ENCODE data around the gene COL11A2. TPM values are rescaled to one million over a fixed set of nuclear protein-coding genes. Genes with fewer than 3 reads are reported as not detected.

The COL11A2 gene
- total RNA-seq, 2 experiments from 2014 or later = 0.69 to 1.0 TPM

DNA sequence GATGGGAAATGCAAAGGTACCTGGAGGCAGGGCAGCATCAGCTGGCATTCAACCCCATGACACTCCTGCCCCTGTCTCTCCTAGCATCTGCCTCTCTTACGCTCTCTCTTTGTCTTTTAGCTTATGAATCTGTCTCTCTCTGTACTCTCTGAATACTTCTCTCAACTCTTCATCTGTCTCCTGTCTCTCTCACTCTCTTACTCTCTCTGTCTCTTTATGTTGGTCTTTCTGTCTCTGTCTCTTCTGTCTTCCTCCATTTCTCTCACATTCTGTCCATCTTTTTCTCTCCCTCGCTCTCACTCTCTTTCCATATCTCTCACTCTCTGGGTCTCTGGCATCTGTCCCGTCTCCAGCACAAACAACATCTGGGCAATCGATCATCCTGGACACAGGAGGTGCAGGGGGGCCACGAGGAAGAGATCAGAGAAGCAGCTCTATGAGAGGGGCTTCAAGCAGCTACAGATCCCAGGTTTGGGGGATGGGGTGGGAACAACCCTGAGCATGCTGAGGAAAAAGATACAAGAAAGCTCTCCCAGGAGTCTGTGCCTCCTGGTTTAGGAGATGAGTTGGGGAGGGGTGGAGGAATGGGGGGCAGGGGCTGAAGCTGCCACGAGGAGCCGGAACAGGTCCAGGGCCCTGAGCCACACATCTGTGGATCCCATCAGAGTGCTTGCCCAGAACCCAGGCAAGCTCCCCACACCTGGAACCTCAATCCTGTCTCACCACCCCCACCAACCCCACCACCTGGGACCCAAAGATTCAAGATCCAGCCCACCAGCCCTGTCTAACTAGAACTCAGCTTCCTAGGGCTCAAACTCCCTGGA, 2.4 kb downstream of the COL11A2 start:
- intact Hi-C loops (cut with micrococcal nuclease) = no loop called here
- ChIA-PET CTCF (interaction anchor here (0.6 to 1.5 kb wide), 5 partner anchors 8 to 205 kb away, joined by 3 to 5 read pairs (median 4); no protein-coding TSS in a partner anchor), POLR2A (interaction anchor here (0.8 to 1.3 kb wide), 2 partner anchors 10 to 218 kb away, joined by 3 read pairs; no protein-coding TSS in a partner anchor)
- H3K27me3 Mint-ChIP-seq = peaks cover 22% of the 10 kb centered on the region
- H3K36me3 Mint-ChIP-seq = peaks cover 8% of the 10 kb centered on the region
- peaks cover 20% of the 10 kb centered on the region for H3K4me1 Mint-ChIP-seq (ENCODE audit: low read depth)
- no peak overlapping the region for H3K27ac Mint-ChIP-seq
- H3K9me3 Mint-ChIP-seq = no peaks in the 10 kb centered on the region
- no peak for DNase-seq
- no peak overlapping the region for H3K4me3 Mint-ChIP-seq

DNA sequence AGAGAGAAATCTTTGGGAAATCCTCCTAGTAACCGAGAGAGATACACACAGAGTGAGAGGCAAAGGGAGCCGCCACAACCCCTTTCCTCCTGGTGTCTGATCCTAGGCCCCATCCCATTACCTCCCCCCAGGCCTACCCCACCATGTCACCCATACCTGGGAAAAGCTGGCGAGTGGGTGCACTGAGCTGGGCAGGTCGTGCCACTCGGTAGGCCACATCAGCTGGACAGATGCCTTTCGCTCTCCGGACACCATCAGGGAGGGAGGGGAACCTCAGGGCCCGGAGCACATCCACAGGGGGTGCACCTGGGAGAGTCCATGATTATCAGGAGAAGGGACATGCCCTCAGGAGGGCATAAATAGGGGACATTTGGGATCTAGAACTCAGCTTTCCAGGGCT, 3.1 kb downstream of the COL11A2 start:
- H3K27me3 Mint-ChIP-seq = peaks cover 22% of the 10 kb centered on the region
- no peaks in the 10 kb centered on the region for H3K9me3 Mint-ChIP-seq
- no peak overlapping the region for H3K4me3 Mint-ChIP-seq
- peaks cover 4% of the 10 kb centered on the region for H3K36me3 Mint-ChIP-seq
- H3K27ac Mint-ChIP-seq = no peak overlapping the region
- no peak for DNase-seq
- intact Hi-C loops (cut with micrococcal nuclease) = no loop called here
- H3K4me1 Mint-ChIP-seq (ENCODE audit: low read depth) = peaks cover 23% of the 10 kb centered on the region
- ChIA-PET POLR2A (no interaction called here), CTCF (interaction anchor here (0.6 to 1.5 kb wide), 4 partner anchors 9 to 65 kb away, joined by 3 to 5 read pairs (median 4); no protein-coding TSS in a partner anchor)

DNA sequence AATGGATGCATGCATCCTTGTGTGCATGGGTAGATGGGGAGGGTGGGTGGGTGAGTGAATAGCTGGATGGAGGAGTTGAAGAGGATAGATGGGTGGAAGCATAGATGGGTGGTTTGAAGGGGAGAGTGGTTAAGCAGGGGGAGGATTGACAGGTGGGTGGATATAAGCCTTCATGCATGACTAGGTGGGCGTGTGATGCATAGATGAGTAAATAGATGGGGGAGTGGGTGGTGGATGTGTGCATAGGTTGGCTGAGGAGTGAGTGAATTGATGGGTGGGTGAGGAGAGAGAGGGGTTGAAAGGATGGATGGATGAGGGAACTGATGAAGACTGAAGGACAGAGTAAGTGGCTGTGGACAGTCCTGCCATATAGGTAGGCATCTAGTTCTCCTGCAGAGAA, 4.5 kb downstream of the COL11A2 start:
- Mint-ChIP-seq H3K27ac (no peak overlapping the region), H3K27me3 (peaks cover 20% of the 10 kb centered on the region), H3K4me3 (no peak overlapping the region), H3K9me3 (peaks cover 11% of the 10 kb centered on the region), H3K4me1 (ENCODE audit: low read depth) (peaks cover 26% of the 10 kb centered on the region), H3K36me3 (peaks cover 11% of the 10 kb centered on the region)
- no peak for DNase-seq
- intact Hi-C loops (cut with micrococcal nuclease) = no loop called here
- ChIA-PET POLR2A (no interaction called here), CTCF (no interaction called here)

DNA sequence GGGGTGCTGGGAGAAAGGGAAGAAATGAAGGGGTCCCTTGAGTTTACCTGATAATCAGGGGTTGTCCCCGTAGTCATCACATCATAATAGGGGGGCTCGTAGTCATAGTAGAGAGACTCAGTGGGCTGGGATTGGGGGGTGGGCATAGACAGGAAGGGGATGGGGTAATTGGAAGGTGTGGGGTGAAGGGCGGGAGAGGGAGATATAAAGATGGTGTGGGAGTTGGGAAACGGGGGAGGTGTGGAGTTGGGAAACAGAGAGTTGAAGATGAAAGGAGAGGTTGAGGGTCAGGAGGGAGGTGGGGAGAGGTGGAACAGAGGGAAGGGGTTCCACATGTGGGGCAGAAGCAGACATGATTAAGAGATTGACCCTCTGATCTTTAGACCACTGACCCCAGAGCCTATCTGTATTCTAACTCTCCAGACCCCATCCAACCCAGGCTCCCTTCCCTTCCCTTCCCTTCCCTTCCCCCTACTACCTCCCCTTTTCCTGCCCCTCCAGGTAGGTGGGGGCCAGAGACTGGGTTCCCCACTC, 6.5 kb downstream of the COL11A2 start:
- intact Hi-C loops (cut with micrococcal nuclease) = no loop called here
- POLR2A ChIA-PET = no interaction called here

DNA sequence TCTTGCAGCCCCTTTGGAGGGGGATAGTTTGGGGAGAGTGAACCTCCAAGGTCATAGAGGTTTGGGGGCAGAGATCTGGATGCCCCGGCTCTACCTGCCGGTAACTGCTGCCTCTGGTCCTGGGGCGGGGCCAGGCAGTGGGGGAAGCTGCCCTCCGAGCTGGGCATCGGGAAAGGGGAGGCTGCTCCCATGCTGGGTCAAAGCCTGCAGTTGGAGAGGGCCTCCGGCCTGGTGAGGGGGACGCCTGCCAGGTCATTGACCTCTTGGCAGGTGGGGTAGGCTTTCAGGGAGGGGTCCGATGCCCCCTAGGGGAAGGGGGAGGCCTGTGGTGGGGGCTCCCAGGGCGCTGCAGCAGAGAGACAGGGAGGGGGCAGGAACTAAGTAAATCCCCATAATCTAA, 7.1 kb downstream of the COL11A2 start:
- H3K27me3 Mint-ChIP-seq = peaks cover 4% of the 10 kb centered on the region
- intact Hi-C loops (cut with micrococcal nuclease) = no loop called here
- H3K36me3 Mint-ChIP-seq = peaks cover 13% of the 10 kb centered on the region
- no peak for DNase-seq
- H3K27ac Mint-ChIP-seq = no peak overlapping the region
- CTCF ChIA-PET = no interaction called here
- peaks cover 13% of the 10 kb centered on the region for H3K9me3 Mint-ChIP-seq
- POLR2A ChIA-PET = no interaction called here
- peaks cover 18% of the 10 kb centered on the region for H3K4me1 Mint-ChIP-seq (ENCODE audit: low read depth)
- H3K4me3 Mint-ChIP-seq = no peak overlapping the region

More for the DNA sequence above, 6.5 kb downstream of the COL11A2 start:
- no peak for DNase-seq
- no peak overlapping the region for H3K27ac Mint-ChIP-seq
- peaks cover 18% of the 10 kb centered on the region for H3K4me1 Mint-ChIP-seq (ENCODE audit: low read depth)
- CTCF ChIA-PET = no interaction called here
- H3K27me3 Mint-ChIP-seq = peaks cover 7% of the 10 kb centered on the region
- peaks cover 13% of the 10 kb centered on the region for H3K36me3 Mint-ChIP-seq
- no peak overlapping the region for H3K4me3 Mint-ChIP-seq
- H3K9me3 Mint-ChIP-seq = peaks cover 13% of the 10 kb centered on the region

DNA sequence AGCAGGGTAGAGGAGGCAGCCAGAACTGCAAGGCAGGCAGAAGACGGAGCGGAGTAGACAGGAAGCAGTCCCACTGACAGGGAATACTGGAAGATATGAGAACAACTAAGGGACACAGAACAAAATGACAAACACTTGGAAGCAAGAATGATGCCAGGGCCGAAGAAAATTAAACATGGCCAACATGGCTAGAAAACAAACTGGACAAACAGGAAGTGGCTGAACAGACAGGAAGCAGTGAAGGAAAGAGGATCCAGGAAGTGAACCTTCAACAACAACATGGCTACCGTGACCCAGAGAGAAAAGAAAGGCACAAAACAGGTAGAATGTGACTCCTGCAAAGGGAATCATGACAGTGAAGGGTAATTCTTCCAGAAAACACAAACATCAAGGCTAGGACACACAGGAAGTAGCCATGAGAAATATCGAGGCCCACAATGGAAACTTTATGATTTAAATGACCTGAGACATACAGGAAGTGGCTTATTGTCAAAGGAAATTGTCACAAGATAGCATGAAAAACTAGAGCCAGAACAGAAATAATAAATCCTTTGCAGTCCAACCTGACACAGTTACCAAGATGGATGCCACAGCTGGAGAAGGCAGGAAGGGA, 9.1 kb downstream of the COL11A2 start:
- H3K27ac Mint-ChIP-seq = peak overlapping the region; percentile 90
- peaks cover 13% of the 10 kb centered on the region for H3K36me3 Mint-ChIP-seq
- CTCF ChIA-PET = interaction anchor here (0.7 to 1.3 kb wide), 4 partner anchors 14 to 529 kb away, joined by 4 to 9 read pairs (median 6); no protein-coding TSS in a partner anchor
- peaks cover 13% of the 10 kb centered on the region for H3K9me3 Mint-ChIP-seq
- H3K27me3 Mint-ChIP-seq = no peaks in the 10 kb centered on the region
- POLR2A ChIA-PET = interaction anchor here (0.7 to 1.2 kb wide), 2 partner anchors 17 to 22 kb away, joined by 3 read pairs; partner anchors contain the start of genes HSD17B8, RXRB and SLC39A7
- DNase-seq = no peak
- intact Hi-C loops (cut with micrococcal nuclease) = no loop called here
- peak overlapping the region; percentile 14 for H3K4me3 Mint-ChIP-seq
- H3K4me1 Mint-ChIP-seq (ENCODE audit: low read depth) = peaks cover 18% of the 10 kb centered on the region

DNA sequence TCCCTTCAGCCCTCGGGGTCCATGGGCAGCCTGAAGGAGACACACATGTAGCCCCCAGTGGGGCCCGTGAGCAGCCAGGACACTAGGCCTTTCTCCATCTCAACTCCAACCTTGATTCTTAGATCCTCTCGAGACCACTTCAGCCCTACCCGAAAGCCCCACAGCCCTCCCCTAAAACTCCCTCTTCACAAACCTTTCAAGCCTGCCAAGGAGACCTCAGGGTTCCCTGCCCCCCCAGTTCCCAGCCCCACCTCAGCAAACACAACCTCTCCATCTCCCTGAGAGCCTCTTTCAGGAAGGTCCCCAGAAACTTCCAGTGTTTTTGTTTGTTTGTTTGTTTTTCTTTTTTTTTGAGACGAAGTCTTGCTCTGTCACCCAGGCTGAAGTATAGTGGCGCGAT, 11.1 kb downstream of the COL11A2 start:
- Mint-ChIP-seq H3K9me3 (peaks cover 13% of the 10 kb centered on the region), H3K36me3 (peaks cover 13% of the 10 kb centered on the region), H3K27me3 (no peaks in the 10 kb centered on the region), H3K4me1 (ENCODE audit: low read depth) (peaks cover 18% of the 10 kb centered on the region), H3K27ac (no peak overlapping the region), H3K4me3 (no peak overlapping the region)
- ChIA-PET CTCF (no interaction called here), POLR2A (no interaction called here)
- DNase-seq = no peak
- intact Hi-C loops (cut with micrococcal nuclease) = no loop called here

DNA sequence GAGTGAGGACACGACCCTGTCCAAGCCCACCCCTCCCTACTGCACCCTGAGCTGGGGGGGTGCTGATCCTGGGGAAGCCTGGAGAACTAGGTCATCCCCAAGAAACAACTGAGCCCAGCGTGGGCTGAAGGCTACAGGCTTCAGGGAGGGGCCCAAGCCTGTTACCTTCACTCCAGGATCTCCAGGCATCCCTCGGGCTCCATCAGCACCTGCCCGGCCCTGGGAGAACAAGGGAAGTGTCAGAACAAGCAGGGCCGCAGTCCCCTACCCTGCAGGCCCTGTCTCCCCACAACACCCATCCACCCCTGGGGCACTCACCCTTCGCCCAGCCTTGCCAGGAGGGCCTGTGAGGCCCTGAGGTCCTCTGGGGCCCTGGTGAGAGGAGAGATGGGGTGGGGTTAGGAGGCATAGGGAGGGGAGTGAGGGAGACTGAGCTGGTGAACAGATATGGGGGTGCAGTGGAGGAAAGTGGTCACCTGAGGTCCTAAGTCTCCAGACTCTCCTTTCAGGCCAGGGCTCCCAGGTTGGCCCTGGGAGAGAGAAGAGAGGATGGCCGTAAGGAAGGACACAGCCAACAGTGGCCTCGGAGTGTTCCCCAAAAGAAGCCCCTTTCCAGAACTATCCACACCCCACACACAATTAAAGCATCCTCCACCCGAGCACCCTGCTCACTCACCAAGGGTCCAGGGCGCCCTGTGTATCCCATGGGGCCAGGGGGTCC, 13.4 kb downstream of the COL11A2 start:
- Mint-ChIP-seq H3K4me3 (no peak overlapping the region), H3K27ac (no peak overlapping the region), H3K9me3 (peaks cover 13% of the 10 kb centered on the region), H3K4me1 (ENCODE audit: low read depth) (peaks cover 14% of the 10 kb centered on the region), H3K27me3 (peaks cover 2% of the 10 kb centered on the region), H3K36me3 (peaks cover 13% of the 10 kb centered on the region)
- POLR2A ChIA-PET = no interaction called here
- DNase-seq = no peak
- intact Hi-C loops (cut with micrococcal nuclease) = no loop called here
- CTCF ChIA-PET = interaction anchor here (1.3 kb wide), 1 partner anchor 194 kb away, joined by 3 read pairs; no protein-coding TSS in a partner anchor

DNA sequence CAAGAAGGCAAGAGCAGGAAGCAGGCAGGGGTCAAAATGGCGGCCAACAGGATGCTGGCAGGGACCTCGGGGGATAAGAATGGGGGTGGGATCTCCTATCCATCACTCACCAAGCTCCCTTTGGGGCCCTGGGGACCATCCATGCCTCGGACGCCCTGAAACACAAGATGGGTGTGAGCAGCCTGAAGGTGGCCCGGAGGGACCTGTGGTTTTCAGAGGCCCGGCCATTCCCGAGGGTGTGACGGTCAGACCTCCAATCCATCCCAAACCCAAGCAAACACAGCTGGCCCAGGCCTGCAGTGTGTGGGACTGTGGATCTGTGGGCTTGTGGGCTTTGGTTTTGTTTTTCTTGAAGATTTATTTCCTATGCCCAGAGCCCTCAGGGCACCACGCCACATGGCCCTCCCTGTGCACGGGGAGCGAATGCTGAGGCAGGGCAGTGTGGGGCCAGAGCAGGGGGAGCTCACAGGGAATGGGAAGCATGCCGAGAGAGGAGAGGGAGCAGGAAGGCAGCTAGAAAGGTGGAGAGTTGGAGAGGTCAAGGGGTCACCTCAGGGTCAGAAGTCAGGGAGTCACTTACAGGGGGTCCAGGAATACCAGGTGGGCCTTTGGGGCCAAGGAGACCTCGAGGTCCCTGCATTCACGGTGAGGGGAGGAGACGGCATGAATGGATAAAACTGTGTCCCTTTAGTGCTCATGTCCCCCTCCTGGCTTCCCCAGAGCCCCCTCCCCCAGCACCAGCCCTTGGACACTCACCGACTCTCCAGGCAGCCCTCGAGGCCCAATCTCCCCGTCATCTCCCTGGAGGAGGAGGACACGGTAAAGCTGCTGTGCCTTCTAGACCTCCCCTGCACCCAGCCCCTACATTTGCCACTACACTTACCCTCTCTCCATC, 14.5 kb downstream of the COL11A2 start:
- Mint-ChIP-seq H3K4me1 (ENCODE audit: low read depth) (peaks cover 2% of the 10 kb centered on the region), H3K27ac (no peak overlapping the region), H3K36me3 (peaks cover 2% of the 10 kb centered on the region), H3K27me3 (peaks cover 5% of the 10 kb centered on the region), H3K4me3 (no peak overlapping the region), H3K9me3 (peaks cover 2% of the 10 kb centered on the region)
- DNase-seq = no peak
- CTCF ChIA-PET = no interaction called here
- intact Hi-C loops (cut with micrococcal nuclease) = no loop called here
- POLR2A ChIA-PET = no interaction called here

DNA sequence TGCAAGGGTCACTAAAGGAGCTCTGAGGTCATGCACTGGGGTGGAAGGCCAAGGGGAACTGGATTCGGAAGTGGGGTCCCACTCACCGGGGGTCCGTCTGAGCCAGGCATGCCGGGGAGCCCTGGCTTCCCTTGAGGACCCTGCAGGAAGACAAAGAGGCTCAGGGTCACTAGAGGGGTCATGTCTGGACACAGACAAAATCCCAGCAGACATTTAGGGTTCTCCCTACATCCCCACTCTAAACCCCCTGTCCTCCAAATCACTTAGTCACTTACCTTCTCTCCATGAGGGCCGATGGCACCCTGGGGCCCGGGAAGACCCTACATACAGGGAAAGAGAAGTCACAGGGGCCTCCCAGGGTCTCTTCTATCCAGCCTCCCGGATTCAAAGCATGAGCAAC, 15.4 kb downstream of the COL11A2 start:
- intact Hi-C loops (cut with micrococcal nuclease) = no loop called here
- no peak for DNase-seq
- Mint-ChIP-seq H3K27ac (no peak overlapping the region), H3K4me3 (no peak overlapping the region), H3K9me3 (no peaks in the 10 kb centered on the region), H3K27me3 (peaks cover 7% of the 10 kb centered on the region), H3K4me1 (ENCODE audit: low read depth) (no peaks in the 10 kb centered on the region), H3K36me3 (no peaks in the 10 kb centered on the region)
- CTCF ChIA-PET = no interaction called here
- POLR2A ChIA-PET = no interaction called here

DNA sequence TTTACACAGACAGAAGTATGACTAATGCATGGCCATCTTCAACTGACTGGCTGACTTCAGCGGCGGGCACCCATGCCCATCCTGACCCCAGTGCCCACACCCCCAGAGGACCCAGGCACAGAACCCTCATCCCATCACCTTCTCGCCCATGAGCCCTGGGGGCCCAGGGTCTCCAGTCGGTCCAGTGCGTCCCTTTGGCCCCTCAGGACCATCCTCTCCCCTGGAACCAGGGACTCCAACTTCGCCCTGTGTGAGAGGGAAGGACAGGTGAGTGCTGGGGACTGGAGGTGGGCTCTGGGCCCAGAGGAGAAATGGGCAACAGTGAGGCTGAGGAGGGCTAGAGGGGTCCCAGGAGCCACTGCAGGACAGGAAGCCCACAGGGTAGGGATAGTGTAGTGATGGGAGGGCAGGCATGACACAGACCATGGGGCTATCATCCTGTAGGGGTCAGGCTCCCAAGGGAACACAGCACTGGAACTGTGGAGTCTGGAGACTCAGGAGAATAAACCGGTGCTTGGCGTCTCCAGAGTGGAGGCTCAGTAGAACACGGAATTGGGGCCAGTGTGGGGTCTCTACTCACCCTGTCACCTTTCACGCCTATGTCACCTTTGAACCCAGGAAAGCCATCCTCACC, 16.7 kb downstream of the COL11A2 start:
- Mint-ChIP-seq H3K36me3 (no peaks in the 10 kb centered on the region), H3K27ac (no peak overlapping the region), H3K4me3 (no peak overlapping the region), H3K27me3 (peaks cover 7% of the 10 kb centered on the region), H3K4me1 (ENCODE audit: low read depth) (no peaks in the 10 kb centered on the region), H3K9me3 (no peaks in the 10 kb centered on the region)
- no peak for DNase-seq
- ChIA-PET CTCF (interaction anchor here (3.6 to 4.0 kb wide), 2 partner anchors 14 to 51 kb away, joined by 9 to 18 read pairs; no protein-coding TSS in a partner anchor), POLR2A (no interaction called here)
- intact Hi-C loops (cut with micrococcal nuclease) = no loop called here
